GM12875 (cell line): Measurements from ENCODE around the gene PTGES.

Experiments used
- H3K4me3 ChIP-seq: one replicate; pipeline ENCODE4 v1.5.1; 2011; ENCODE audit warnings: low read depth, low read length, control low read depth
- TF ChIP-seq, protein P1 (sequence below): IDR thresholded peaks from 2 replicates; pipeline ENCODE4 v1.5.1; 2011; ENCODE audit warnings: low read depth, mild to moderate bottlenecking, control low read depth, inconsistent platforms, low read length, moderate library complexity, borderline replicate concordance; ENCODE audit not compliant: insufficient read depth

PTGES gene

GRCh38 chr9:129714511-129715061, 38.3 kb downstream of the PTGES start:
- TF ChIP-seq, protein P1, sequence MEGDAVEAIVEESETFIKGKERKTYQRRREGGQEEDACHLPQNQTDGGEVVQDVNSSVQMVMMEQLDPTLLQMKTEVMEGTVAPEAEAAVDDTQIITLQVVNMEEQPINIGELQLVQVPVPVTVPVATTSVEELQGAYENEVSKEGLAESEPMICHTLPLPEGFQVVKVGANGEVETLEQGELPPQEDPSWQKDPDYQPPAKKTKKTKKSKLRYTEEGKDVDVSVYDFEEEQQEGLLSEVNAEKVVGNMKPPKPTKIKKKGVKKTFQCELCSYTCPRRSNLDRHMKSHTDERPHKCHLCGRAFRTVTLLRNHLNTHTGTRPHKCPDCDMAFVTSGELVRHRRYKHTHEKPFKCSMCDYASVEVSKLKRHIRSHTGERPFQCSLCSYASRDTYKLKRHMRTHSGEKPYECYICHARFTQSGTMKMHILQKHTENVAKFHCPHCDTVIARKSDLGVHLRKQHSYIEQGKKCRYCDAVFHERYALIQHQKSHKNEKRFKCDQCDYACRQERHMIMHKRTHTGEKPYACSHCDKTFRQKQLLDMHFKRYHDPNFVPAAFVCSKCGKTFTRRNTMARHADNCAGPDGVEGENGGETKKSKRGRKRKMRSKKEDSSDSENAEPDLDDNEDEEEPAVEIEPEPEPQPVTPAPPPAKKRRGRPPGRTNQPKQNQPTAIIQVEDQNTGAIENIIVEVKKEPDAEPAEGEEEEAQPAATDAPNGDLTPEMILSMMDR, result no peak
- no peak overlapping the region for H3K4me3 ChIP-seq

DNA sequence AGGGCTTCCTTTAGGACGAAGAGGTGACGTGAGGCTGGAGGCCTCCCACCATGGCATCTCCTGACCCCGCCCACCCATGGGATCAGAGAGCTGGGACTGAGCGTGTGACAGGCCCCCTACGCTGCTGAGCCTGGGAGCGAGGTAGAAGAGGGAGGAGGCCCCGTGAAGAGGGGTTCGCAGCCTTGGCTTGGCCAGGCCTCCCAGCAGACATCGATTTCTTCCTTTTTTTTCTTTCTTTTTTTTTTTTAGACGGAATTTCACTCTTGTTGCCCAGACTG, 39.5 kb downstream of the PTGES start:
- H3K4me3 ChIP-seq, result no peak overlapping the region
- TF ChIP-seq, protein P1, result no peak

DNA sequence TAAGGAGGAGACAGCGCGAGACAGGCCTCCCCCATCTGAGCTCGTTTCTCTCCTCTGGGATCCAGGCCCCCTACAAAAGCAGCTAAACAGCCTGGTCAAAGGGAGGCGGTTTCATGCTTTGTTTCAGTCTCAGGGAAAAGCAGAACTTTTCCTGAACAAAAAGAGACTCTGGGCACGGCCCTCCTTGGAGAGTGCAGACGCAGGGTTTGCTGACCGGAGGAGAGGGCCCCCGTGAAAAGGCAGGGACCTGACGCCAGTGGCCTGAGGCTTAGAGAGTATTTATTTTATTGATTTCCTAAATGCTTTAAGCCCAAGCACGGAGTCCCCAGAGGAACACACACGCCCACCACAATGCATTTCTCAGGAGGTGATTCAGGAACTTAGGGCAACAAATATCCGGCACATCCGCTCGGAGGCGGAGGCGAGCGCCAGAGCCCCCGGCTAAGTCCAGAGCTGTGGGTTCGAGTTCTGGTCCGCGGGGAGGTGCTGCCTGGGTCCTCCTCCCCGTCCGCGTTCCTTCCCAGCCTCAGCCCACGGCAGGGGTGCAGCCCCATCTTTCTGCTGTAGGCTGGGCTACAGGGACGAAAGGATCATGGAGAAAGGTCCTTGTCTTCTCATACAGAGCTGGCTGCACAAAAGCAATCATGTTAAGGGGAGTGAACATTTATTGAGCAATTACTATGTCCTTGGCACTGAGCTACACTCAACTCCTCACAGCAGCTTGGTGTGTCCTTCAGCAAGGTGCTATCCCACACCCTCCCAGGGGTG, 40.0 kb downstream of the PTGES start:
- TF ChIP-seq, protein P1, result no peak
- H3K4me3 ChIP-seq, result no peak overlapping the region

- TF ChIP-seq, protein P1, result no peak
- no peak overlapping the region for H3K4me3 ChIP-seq
Measured at GRCh38 chr9:129710169-129710453, 42.7 kb downstream of the PTGES start.

GRCh38 chr9:129709438-129710168, 43.2 kb downstream of the PTGES start:
- H3K4me3 ChIP-seq, result no peak overlapping the region
- TF ChIP-seq, protein P1, result no peak

GRCh38 chr9:129708793-129709192, 44.0 kb downstream of the PTGES start:
- H3K4me3 ChIP-seq, result no peak overlapping the region
- TF ChIP-seq, protein P1, result no peak

DNA sequence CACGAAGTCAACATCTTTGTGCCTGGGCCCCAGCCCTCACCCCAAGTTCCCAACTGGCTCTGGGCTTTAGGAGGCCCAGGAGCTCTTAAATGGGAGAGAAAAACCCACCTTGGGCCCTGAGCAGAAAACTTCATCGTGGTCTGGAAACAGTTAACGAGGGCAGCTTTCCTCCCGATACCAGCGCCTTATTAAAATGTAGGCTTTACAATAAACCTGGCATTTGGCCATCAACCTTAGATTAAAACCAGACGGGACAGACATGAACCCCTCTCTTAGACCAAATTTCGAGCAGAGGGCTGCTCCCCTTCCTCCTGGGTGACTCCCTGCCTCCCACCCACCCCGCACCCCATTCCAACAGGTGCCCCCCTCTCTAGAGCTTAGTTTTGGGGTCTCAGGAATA, 48.0 kb downstream of the PTGES start:
- TF ChIP-seq, protein P1, result no peak
- H3K4me3 ChIP-seq, result no peak overlapping the region
